PC-3 (cell line): ENCODE results near the gene MITF. TPM values are rescaled to one million over a fixed set of nuclear protein-coding genes. Genes with fewer than 3 reads are reported as not detected.

Source experiments
- ATAC-seq: fragments of 200-7000 bp; cut with Tn5 transposase; 2 replicates; pipeline ENCODE4 v1.9.1; 2020; ENCODE audit warnings: mild to moderate bottlenecking, moderate library complexity
- BruUV-seq: library from RNA; stranded (reverse); fragments of 400-500 nt; replicated peaks from 2 replicates; lab custom pipeline; 2021; lab: Mats Ljungman, UMichigan
- CTCF ChIA-PET: fragments of 300-600 bp; sonication (Branson Sonifier 250); formaldehyde crosslinking; loops from one replicate; lab custom pipeline; 2022; ENCODE audit warnings: antibody characterized with exemption; lab: Charles Lee
- POLR2A ChIA-PET: fragments of 300-600 bp; sonication (Branson Sonifier 250); formaldehyde crosslinking; loops from one replicate; lab custom pipeline; 2022; ENCODE audit warnings: antibody characterized with exemption; ENCODE audit not compliant: unreplicated experiment; lab: Charles Lee
- DNase-seq: peaks from one replicate; pipeline ENCODE4 v3.0.0-alpha.2; 2015
- H2AFZ ChIP-seq: fragments of 300-600 bp; sonication (generic); 2 replicates; pipeline ENCODE4 v1.6.0; 2016; ENCODE audit warnings: antibody characterized with exemption, low read length
- H3F3A ChIP-seq: fragments of 300-600 bp; sonication (generic); one replicate; pipeline ENCODE4 v1.6.0; 2017; ENCODE audit warnings: antibody characterized with exemption, low read length, control low read depth, mild to moderate bottlenecking; ENCODE audit not compliant: unreplicated experiment
- H3K27ac ChIP-seq: fragments of 300-600 bp; sonication (generic); 2 replicates; pipeline ENCODE4 v1.5.1; 2016; ENCODE audit warnings: mild to moderate bottlenecking, low read length
- H3K27me3 ChIP-seq: fragments of 300-600 bp; sonication (generic); 2 replicates; pipeline ENCODE4 v1.6.1; 2016; ENCODE audit warnings: low read length, mixed read lengths
- H3K36me3 ChIP-seq: fragments of 300-600 bp; sonication (generic); 2 replicates; pipeline ENCODE4 v1.6.1; 2016; ENCODE audit warnings: low read depth, mixed run types, low read length, mixed read lengths
- H3K4me1 ChIP-seq: fragments of 300-600 bp; sonication (generic); 2 replicates; pipeline ENCODE4 v1.5.1; 2016; ENCODE audit warnings: low read length; ENCODE audit not compliant: insufficient read depth
- H3K4me2 ChIP-seq: fragments of 300-600 bp; sonication (generic); 2 replicates; pipeline ENCODE4 v1.6.0; 2016; ENCODE audit warnings: low read length
- H3K4me3 ChIP-seq: fragments of 300-600 bp; sonication (generic); 2 replicates; pipeline ENCODE4 v1.5.1; 2016; ENCODE audit warnings: mild to moderate bottlenecking, low read length, mixed read lengths
- H3K79me2 ChIP-seq: fragments of 300-600 bp; sonication (generic); 2 replicates; pipeline ENCODE4 v1.6.1; 2017; ENCODE audit warnings: low read length, mixed read lengths
- H3K9ac ChIP-seq: fragments of 300-600 bp; sonication (generic); 2 replicates; pipeline ENCODE4 v1.6.0; 2016; ENCODE audit warnings: mild to moderate bottlenecking, low read length
- H3K9me2 ChIP-seq: fragments of 300-600 bp; sonication (generic); replicated peaks from 2 replicates; pipeline ENCODE4 v1.6.1; 2016; ENCODE audit warnings: mixed run types, low read length, mixed read lengths
- H3K9me3 ChIP-seq: fragments of 300-600 bp; sonication (generic); 2 replicates; pipeline ENCODE4 v1.6.1; 2016; ENCODE audit warnings: low read length, mixed read lengths
- H4K20me1 ChIP-seq: fragments of 300-600 bp; sonication (generic); 2 replicates; pipeline ENCODE4 v1.6.1; 2016; ENCODE audit warnings: low read length, mixed read lengths
- EZH2 ChIP-seq: fragments of 300-600 bp; sonication (generic); IDR thresholded peaks from one replicate; pipeline ENCODE4 v1.6.1; 2017; ENCODE audit warnings: antibody characterized with exemption, mild to moderate bottlenecking, low read length; ENCODE audit not compliant: unreplicated experiment
- EZH2phosphoT487 ChIP-seq: fragments of 300-600 bp; sonication (generic); IDR thresholded peaks from 2 replicates; pipeline ENCODE4 v1.6.1; 2018; ENCODE audit warnings: mild to moderate bottlenecking, antibody characterized with exemption, low read length, borderline replicate concordance
- intact Hi-C: fragments of 100-400 bp; cut with micrococcal nuclease; formaldehyde crosslinking; loops from 2 replicates; pipeline ENCODE4 v1.9.0; 2023
- total RNA-seq: library from RNA; depleted of rRNA; stranded (reverse); fragments of >200 nt; gene quantifications from 2 replicates; pipeline ENCODE4 v1.2.3, GENCODE V29; 2014
- TF ChIP-seq, protein P1 (sequence below): fragments of 300-600 bp; sonication (generic); conservative IDR thresholded peaks from 2 replicates; pipeline ENCODE4 v1.5.1; 2017; ENCODE audit warnings: antibody characterized with exemption, low read depth, mild to moderate bottlenecking, low read length

MITF gene
- total RNA-seq, 1 experiment from 2014 or later, result 7.6 TPM

DNA sequence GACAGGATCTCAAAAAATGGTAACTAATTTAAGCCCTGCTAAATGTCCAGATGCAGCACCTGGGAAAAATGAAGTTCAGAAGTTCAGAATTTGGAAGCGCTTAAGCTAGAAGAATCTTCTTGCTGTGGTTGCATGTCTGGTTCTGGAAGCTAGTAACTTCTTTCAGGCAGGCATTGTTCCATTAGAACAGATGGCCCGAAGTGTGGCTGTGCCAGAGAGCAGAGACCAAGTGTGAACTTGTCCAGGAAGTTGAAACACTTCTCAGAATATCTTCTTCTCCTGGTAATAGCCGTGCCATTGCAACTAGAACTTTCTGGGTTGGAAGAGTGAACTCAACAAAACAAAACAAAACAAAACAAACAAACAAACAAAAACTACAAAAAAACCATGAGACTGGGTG, 80.0 kb downstream of the MITF start:
- CTCF ChIA-PET, result no interaction called here
- BruUV-seq, result no TSS peak
- Histone ChIP-seq H3K9ac (no peak overlapping the region), H3K79me2 (no peaks in the 10 kb centered on the region), H4K20me1 (no peaks in the 10 kb centered on the region), H3K4me1 (no peaks in the 10 kb centered on the region), H3K27me3 (no peaks in the 10 kb centered on the region), H3K36me3 (no peaks in the 10 kb centered on the region), H3K27ac (no peak overlapping the region), H3K9me2 (no peaks in the 10 kb centered on the region), H3K9me3 (no peaks in the 10 kb centered on the region), H3K4me3 (no peak overlapping the region), H2AFZ (no peak overlapping the region), H3F3A (no peaks in the 10 kb centered on the region), H3K4me2 (no peak overlapping the region)
- intact Hi-C loops, result no loop called here
- no peak for TF ChIP-seq EZH2phosphoT487
- TF ChIP-seq, protein P1, sequence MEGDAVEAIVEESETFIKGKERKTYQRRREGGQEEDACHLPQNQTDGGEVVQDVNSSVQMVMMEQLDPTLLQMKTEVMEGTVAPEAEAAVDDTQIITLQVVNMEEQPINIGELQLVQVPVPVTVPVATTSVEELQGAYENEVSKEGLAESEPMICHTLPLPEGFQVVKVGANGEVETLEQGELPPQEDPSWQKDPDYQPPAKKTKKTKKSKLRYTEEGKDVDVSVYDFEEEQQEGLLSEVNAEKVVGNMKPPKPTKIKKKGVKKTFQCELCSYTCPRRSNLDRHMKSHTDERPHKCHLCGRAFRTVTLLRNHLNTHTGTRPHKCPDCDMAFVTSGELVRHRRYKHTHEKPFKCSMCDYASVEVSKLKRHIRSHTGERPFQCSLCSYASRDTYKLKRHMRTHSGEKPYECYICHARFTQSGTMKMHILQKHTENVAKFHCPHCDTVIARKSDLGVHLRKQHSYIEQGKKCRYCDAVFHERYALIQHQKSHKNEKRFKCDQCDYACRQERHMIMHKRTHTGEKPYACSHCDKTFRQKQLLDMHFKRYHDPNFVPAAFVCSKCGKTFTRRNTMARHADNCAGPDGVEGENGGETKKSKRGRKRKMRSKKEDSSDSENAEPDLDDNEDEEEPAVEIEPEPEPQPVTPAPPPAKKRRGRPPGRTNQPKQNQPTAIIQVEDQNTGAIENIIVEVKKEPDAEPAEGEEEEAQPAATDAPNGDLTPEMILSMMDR, result no peak
- TF ChIP-seq EZH2, result no peak
- ATAC-seq (no peak), DNase-seq (no peak)
- POLR2A ChIA-PET, result no interaction called here

DNA sequence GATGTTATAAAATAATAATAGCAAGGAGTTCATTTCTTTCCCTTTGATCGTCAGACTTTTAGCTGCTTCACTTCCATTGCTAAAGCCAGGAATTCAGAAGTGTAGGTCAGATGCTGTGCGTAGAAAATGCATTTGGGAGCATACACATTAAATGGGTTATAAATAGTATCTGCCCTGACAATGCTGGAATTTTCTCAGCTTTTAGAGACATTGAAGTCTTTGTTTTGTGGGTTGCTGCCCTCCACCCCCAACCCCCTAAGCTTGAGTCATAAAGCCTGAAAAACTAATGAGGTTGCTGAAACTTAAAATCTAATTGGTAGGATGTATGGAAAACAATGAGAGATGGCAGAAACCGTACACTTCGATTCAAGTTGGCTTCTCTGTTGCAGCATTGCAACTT, 81.9 kb downstream of the MITF start:
- no peaks in the 10 kb centered on the region for H3K27me3 ChIP-seq
- DNase-seq (no peak), ATAC-seq (no peak)
- no peak overlapping the region for H3K4me2 ChIP-seq
- no peaks in the 10 kb centered on the region for H3K4me1 ChIP-seq
- POLR2A ChIA-PET, result no interaction called here
- H3K4me3 ChIP-seq, result no peak overlapping the region
- no peaks in the 10 kb centered on the region for H3F3A ChIP-seq
- CTCF ChIA-PET, result no interaction called here
- H2AFZ ChIP-seq, result no peak overlapping the region
- H3K27ac ChIP-seq, result no peak overlapping the region
- no peaks in the 10 kb centered on the region for H3K79me2 ChIP-seq
- H3K9ac ChIP-seq, result no peak overlapping the region
- no peaks in the 10 kb centered on the region for H3K36me3 ChIP-seq
- H3K9me3 ChIP-seq, result no peaks in the 10 kb centered on the region
- H4K20me1 ChIP-seq, result no peaks in the 10 kb centered on the region
- no peaks in the 10 kb centered on the region for H3K9me2 ChIP-seq
- intact Hi-C loops, result no loop called here
- BruUV-seq, result no TSS peak
- TF ChIP-seq EZH2 (no peak), EZH2phosphoT487 (no peak)

DNA sequence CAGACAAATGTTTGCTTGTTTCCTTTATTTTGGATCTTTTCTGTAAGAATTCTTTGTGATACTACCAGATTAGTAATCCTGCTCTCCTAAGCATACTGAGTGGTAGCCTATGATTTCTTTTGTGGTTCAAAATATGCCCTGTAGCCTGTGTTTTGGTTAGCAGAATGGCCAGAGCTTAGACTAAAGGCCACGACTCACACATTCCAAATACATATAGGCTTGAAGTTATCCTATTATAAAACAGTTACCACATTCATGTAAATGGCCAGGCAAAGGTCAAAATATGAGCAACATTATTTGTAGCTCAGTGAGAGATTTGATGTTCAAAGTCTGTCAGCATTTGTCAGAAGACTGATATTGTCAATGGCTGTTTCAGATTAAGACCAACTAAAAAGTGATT, 84.5 kb downstream of the MITF start:
- Histone ChIP-seq H3K27ac (no peak overlapping the region), H3K9ac (no peak overlapping the region), H2AFZ (no peak overlapping the region), H3K36me3 (no peaks in the 10 kb centered on the region), H3K4me2 (no peak overlapping the region), H3K9me2 (no peaks in the 10 kb centered on the region), H3K27me3 (no peaks in the 10 kb centered on the region), H3K4me1 (no peaks in the 10 kb centered on the region), H3F3A (no peaks in the 10 kb centered on the region), H3K79me2 (no peaks in the 10 kb centered on the region), H3K9me3 (no peaks in the 10 kb centered on the region), H3K4me3 (no peak overlapping the region), H4K20me1 (no peaks in the 10 kb centered on the region)
- ChIA-PET CTCF (no interaction called here), POLR2A (no interaction called here)
- BruUV-seq, result no TSS peak
- TF ChIP-seq EZH2 (no peak), EZH2phosphoT487 (no peak)
- TF ChIP-seq, protein P1, result no peak
- intact Hi-C loops, result no loop called here
- DNase-seq (peak; percentile 11), ATAC-seq (peak; percentile 40)
